ENCODE results near the gene RUFY2. TPM values are rescaled to one million over a fixed set of nuclear protein-coding genes. Genes with fewer than 3 reads are reported as not detected.
"Not testable (repeated sequence)": the region's sequence is repeated elsewhere in the genome, so short reads cannot be mapped to it uniquely, and the experiment has no call there.

RUFY2 gene
- 9.9 and 10.1 TPM in 2 replicates for polyA plus RNA-seq (2013)

GRCh38 chr10:68406815-68407548 is at the start of gene RUFY2:
TSS of gene RUFY2 (minus strand) at chr10:68407277. CDS start at chr10:68407189, 88 bp downstream.
- Histone ChIP-seq H2AFZ (ENCODE audit: insufficient read depth, low read length, poor library complexity) (peak within 1 kb of the TSS; percentile 98), H4K12ac (ENCODE audit: low read depth, low read length) (peak within 1 kb of the TSS; percentile 94), H2BK120ac (ENCODE audit: insufficient read depth, low read length, poor library complexity) (peak within 1 kb of the TSS; percentile 92), H2AK5ac (ENCODE audit: low read length) (peak within 1 kb of the TSS; percentile 95), H3K9me3 (ENCODE audit: insufficient read depth, low read depth, low read length) (no peaks in the 10 kb centered on the region), H3K4me1 (ENCODE audit: control insufficient read depth in 1 of 2, insufficient read depth in 2 of 2, low read length in 2 of 2) (no peaks in the 10 kb centered on the region), H3K79me1 (ENCODE audit: low read length) (peaks cover 11% of the 10 kb centered on the region), H4K91ac (ENCODE audit: low read depth, low read length) (peak within 1 kb of the TSS; percentile 76), H4K8ac (ENCODE audit: low read depth, low read length) (peak within 1 kb of the TSS; percentile 96), H3K4me3 (ENCODE audit: low read depth, low read length) (peak within 1 kb of the TSS; percentile 91), H3K36me3 (ENCODE audit: control insufficient read depth in 1 of 2, insufficient read depth in 2 of 2, low read length in 2 of 2) (no peaks in the 10 kb centered on the region), H2BK5ac (ENCODE audit: low read depth, low read length, poor library complexity) (peak within 1 kb of the TSS; percentile 79), H3K4me2 (ENCODE audit: low read length) (peak within 1 kb of the TSS; percentile 96), H3K18ac (ENCODE audit: low read length) (peak within 1 kb of the TSS; percentile 96), H2BK12ac (ENCODE audit: low read length) (no peak within 1 kb of the TSS), H3K27ac (ENCODE audit: low read depth, low read length) (peak within 1 kb of the TSS; percentile 78), H3K9ac (ENCODE audit: low read length) (peak within 1 kb of the TSS; percentile 96), H3K4ac (ENCODE audit: low read depth, low read length) (peak within 1 kb of the TSS; percentile 46), H3K79me2 (ENCODE audit: control insufficient read depth, insufficient read depth, low read length, poor library complexity) (peaks cover 11% of the 10 kb centered on the region), H3K14ac (ENCODE audit: low read length) (peak within 1 kb of the TSS; percentile 85), H3K27me3 (ENCODE audit: insufficient read depth, low read length) (no peaks in the 10 kb centered on the region), H3K23ac (ENCODE audit: low read length) (no peak within 1 kb of the TSS)
- peak; percentile 69 to 88 for DNase-seq
- WGBS (ENCODE audit: extremely low coverage, insufficient coverage, insufficient read length), result no CpG with 5 or more reads among the region's 79 CpGs

- no CpG with 5 or more reads among the region's 7 CpGs for WGBS (ENCODE audit: extremely low coverage, insufficient coverage, insufficient read length)
- not testable (repeated sequence) for H2AK5ac ChIP-seq (ENCODE audit: low read length); H3K23ac ChIP-seq (ENCODE audit: low read length)
Measured at GRCh38 chr10:68449698-68450097, 42.6 kb upstream of the RUFY2 start.

GRCh38 chr10:68446179-68446578 is 39.1 kb upstream of the RUFY2 start:
- no peaks in the 10 kb centered on the region for H3K9me3 ChIP-seq (ENCODE audit: insufficient read depth, low read depth, low read length)
- H3K79me2 ChIP-seq (ENCODE audit: control insufficient read depth, insufficient read depth, low read length, poor library complexity), result no peaks in the 10 kb centered on the region
- no peak overlapping the region for H3K4me2 ChIP-seq (ENCODE audit: low read length)
- H3K23ac ChIP-seq (ENCODE audit: low read length), result no peak overlapping the region
- peaks cover 16 to 20% of the 10 kb centered on the region in 2 experiments for H3K36me3 ChIP-seq (ENCODE audit: control insufficient read depth in 1 of 2, insufficient read depth in 2 of 2, low read length in 2 of 2)
- no peaks in the 10 kb centered on the region for H3K4me1 ChIP-seq (ENCODE audit: control insufficient read depth in 1 of 2, insufficient read depth in 2 of 2, low read length in 2 of 2)
- no CpG with 5 or more reads among the region's 1 CpG for WGBS (ENCODE audit: extremely low coverage, insufficient coverage, insufficient read length)
- no peak overlapping the region for H2BK5ac ChIP-seq (ENCODE audit: low read depth, low read length, poor library complexity)
- H4K12ac ChIP-seq (ENCODE audit: low read depth, low read length), result no peak overlapping the region
- H3K4ac ChIP-seq (ENCODE audit: low read depth, low read length), result no peak overlapping the region
- H3K18ac ChIP-seq (ENCODE audit: low read length), result no peak overlapping the region
- no peak overlapping the region for H3K27ac ChIP-seq (ENCODE audit: low read depth, low read length)
- no peaks in the 10 kb centered on the region for H3K79me1 ChIP-seq (ENCODE audit: low read length)
- H2AFZ ChIP-seq (ENCODE audit: insufficient read depth, low read length, poor library complexity), result no peak overlapping the region
- H2BK120ac ChIP-seq (ENCODE audit: insufficient read depth, low read length, poor library complexity), result no peak overlapping the region
- no peak overlapping the region for H2BK12ac ChIP-seq (ENCODE audit: low read length)
- no peak for DNase-seq
- H4K8ac ChIP-seq (ENCODE audit: low read depth, low read length), result no peak overlapping the region
- H3K4me3 ChIP-seq (ENCODE audit: low read depth, low read length), result no peak overlapping the region
- H3K9ac ChIP-seq (ENCODE audit: low read length), result no peak overlapping the region
- H2AK5ac ChIP-seq (ENCODE audit: low read length), result no peak overlapping the region
- H3K27me3 ChIP-seq (ENCODE audit: insufficient read depth, low read length), result no peaks in the 10 kb centered on the region
- no peak overlapping the region for H3K14ac ChIP-seq (ENCODE audit: low read length)
- no peak overlapping the region for H4K91ac ChIP-seq (ENCODE audit: low read depth, low read length)

More at GRCh38 chr10:68449698-68450097, 42.6 kb upstream of the RUFY2 start:
- H3K4me3 ChIP-seq (ENCODE audit: low read depth, low read length); H3K4ac ChIP-seq (ENCODE audit: low read depth, low read length); H4K91ac ChIP-seq (ENCODE audit: low read depth, low read length); H3K79me1 ChIP-seq (ENCODE audit: low read length); H3K9ac ChIP-seq (ENCODE audit: low read length); H2BK5ac ChIP-seq (ENCODE audit: low read depth, low read length, poor library complexity); H3K4me2 ChIP-seq (ENCODE audit: low read length); H4K8ac ChIP-seq (ENCODE audit: low read depth, low read length); H3K79me2 ChIP-seq (ENCODE audit: control insufficient read depth, insufficient read depth, low read length, poor library complexity); H3K9me3 ChIP-seq (ENCODE audit: insufficient read depth, low read depth, low read length); H2BK12ac ChIP-seq (ENCODE audit: low read length); DNase-seq; H3K4me1 ChIP-seq (ENCODE audit: control insufficient read depth in 1 of 2, insufficient read depth in 2 of 2, low read length in 2 of 2); H3K14ac ChIP-seq (ENCODE audit: low read length); H3K27me3 ChIP-seq (ENCODE audit: insufficient read depth, low read length); H3K27ac ChIP-seq (ENCODE audit: low read depth, low read length); H3K18ac ChIP-seq (ENCODE audit: low read length); H2AFZ ChIP-seq (ENCODE audit: insufficient read depth, low read length, poor library complexity); H2BK120ac ChIP-seq (ENCODE audit: insufficient read depth, low read length, poor library complexity): not testable (repeated sequence)
- Histone ChIP-seq H3K36me3 (ENCODE audit: control insufficient read depth in 1 of 2, insufficient read depth in 2 of 2, low read length in 2 of 2) (peaks cover 23 to 25% of the 10 kb centered on the region in 2 experiments), H4K12ac (ENCODE audit: low read depth, low read length) (peak overlapping the region; percentile 30)

- no peak for DNase-seq
- Histone ChIP-seq H3K4me1 (ENCODE audit: control insufficient read depth in 1 of 2, insufficient read depth in 2 of 2, low read length in 2 of 2) (no peaks in the 10 kb centered on the region), H3K27ac (ENCODE audit: low read depth, low read length) (no peak overlapping the region), H3K4me3 (ENCODE audit: low read depth, low read length) (no peak overlapping the region), H4K91ac (ENCODE audit: low read depth, low read length) (no peak overlapping the region), H2BK120ac (ENCODE audit: insufficient read depth, low read length, poor library complexity) (no peak overlapping the region), H3K14ac (ENCODE audit: low read length) (no peak overlapping the region), H2AK5ac (ENCODE audit: low read length) (no peak overlapping the region), H3K4me2 (ENCODE audit: low read length) (no peak overlapping the region), H3K4ac (ENCODE audit: low read depth, low read length) (no peak overlapping the region), H3K23ac (ENCODE audit: low read length) (no peak overlapping the region), H3K79me2 (ENCODE audit: control insufficient read depth, insufficient read depth, low read length, poor library complexity) (no peaks in the 10 kb centered on the region), H2AFZ (ENCODE audit: insufficient read depth, low read length, poor library complexity) (no peak overlapping the region), H2BK12ac (ENCODE audit: low read length) (no peak overlapping the region), H3K9me3 (ENCODE audit: insufficient read depth, low read depth, low read length) (no peaks in the 10 kb centered on the region), H4K12ac (ENCODE audit: low read depth, low read length) (no peak overlapping the region), H3K27me3 (ENCODE audit: insufficient read depth, low read length) (no peaks in the 10 kb centered on the region), H3K36me3 (ENCODE audit: control insufficient read depth in 1 of 2, insufficient read depth in 2 of 2, low read length in 2 of 2) (peaks cover 8 to 19% of the 10 kb centered on the region in 2 experiments), H4K8ac (ENCODE audit: low read depth, low read length) (no peak overlapping the region), H2BK5ac (ENCODE audit: low read depth, low read length, poor library complexity) (no peak overlapping the region), H3K79me1 (ENCODE audit: low read length) (no peaks in the 10 kb centered on the region), H3K18ac (ENCODE audit: low read length) (no peak overlapping the region), H3K9ac (ENCODE audit: low read length) (no peak overlapping the region)
- WGBS (ENCODE audit: extremely low coverage, insufficient coverage, insufficient read length), result no CpG with 5 or more reads among the region's 2 CpGs
Measured at GRCh38 chr10:68442971-68443370, 35.9 kb upstream of the RUFY2 start.

Measured in trophoblast cell (in vitro differentiated cells and primary cell).